HG03196 (cell line): ENCODE data around the gene TCIRG1.

Experiments
- ATAC-seq: cut with Tn5 transposase; IDR thresholded peaks from one replicate; pipeline ENCODE4 v1.9.1; 2021; ENCODE audit not compliant: unreplicated experiment

TCIRG1 gene

GRCh38 chr11:68004551-68005335 is 34.1 kb upstream of the TCIRG1 start:
- ATAC-seq = no peak

GRCh38 chr11:68006606-68007166 is 32.1 kb upstream of the TCIRG1 start:
- no peak for ATAC-seq

- ATAC-seq = no peak
Measured at GRCh38 chr11:68007498-68008380, 31.1 kb upstream of the TCIRG1 start.

GRCh38 chr11:68008381-68009337 is 30.2 kb upstream of the TCIRG1 start:
- ATAC-seq = no peak

- ATAC-seq = no peak
Measured at GRCh38 chr11:68009391-68010089, 29.3 kb upstream of the TCIRG1 start.

GRCh38 chr11:68010090-68011041 is 28.5 kb upstream of the TCIRG1 start, which contains the start of gene ALDH3B1:
TSS of gene ALDH3B1 (plus strand) at chr11:68010327. CDS start at chr11:68015298, 4,971 bp downstream.
- ATAC-seq = no peak

- no peak for ATAC-seq
Measured at GRCh38 chr11:68011051-68011943, 27.5 kb upstream of the TCIRG1 start.

- no peak for ATAC-seq
Measured at GRCh38 chr11:68012044-68012842, 26.6 kb upstream of the TCIRG1 start.

- no peak for ATAC-seq
Measured at GRCh38 chr11:68012843-68013610, 25.8 kb upstream of the TCIRG1 start.

GRCh38 chr11:68013611-68014156 is 25.1 kb upstream of the TCIRG1 start:
- no peak for ATAC-seq

GRCh38 chr11:68014157-68014946 is 24.5 kb upstream of the TCIRG1 start:
- ATAC-seq = no peak

- no peak for ATAC-seq
Measured at GRCh38 chr11:68014947-68015447, 23.8 kb upstream of the TCIRG1 start.

GRCh38 chr11:68015467-68015866 is 23.4 kb upstream of the TCIRG1 start:
- no peak for ATAC-seq

- no peak for ATAC-seq
Measured at GRCh38 chr11:68016161-68016903, 22.5 kb upstream of the TCIRG1 start.
